Subcutaneous abdominal adipose tissue (tissue), 5 donors: ENCODE data around the gene ARID5B.

Experiments used
- H3K27ac ChIP-seq: one replicate; pipeline ENCODE4 v1.7.0; 2013; ENCODE audit warnings: low read depth, mild to moderate bottlenecking, inconsistent platforms, low read length, moderate library complexity
- H3K27me3 ChIP-seq, 5 donors: one replicate each; pipeline ENCODE4 v1.7.0; 2013; ENCODE audit warnings: low read length in 5 of 5, inconsistent platforms in 1 of 5; ENCODE audit not compliant: control insufficient read depth in 5 of 5, insufficient read depth in 4 of 5
- H3K36me3 ChIP-seq, 5 donors: one replicate each; pipeline ENCODE4 v1.7.0; 2013; ENCODE audit warnings: low read length in 5 of 5; ENCODE audit not compliant: control insufficient read depth in 5 of 5, insufficient read depth in 5 of 5
- H3K4me1 ChIP-seq, 5 donors: one replicate each; pipeline ENCODE4 v1.7.0; 2013; ENCODE audit warnings: low read length in 5 of 5, mild to moderate bottlenecking in 3 of 5, moderate library complexity in 1 of 5; ENCODE audit not compliant: control insufficient read depth in 5 of 5, insufficient read depth in 5 of 5
- H3K4me3 ChIP-seq, 5 donors: one replicate each; pipeline ENCODE4 v1.7.0; 2013; ENCODE audit warnings: low read length in 5 of 5, low read depth in 1 of 5
- H3K9ac ChIP-seq, 5 donors: one replicate each; pipeline ENCODE4 v1.7.0; 2013; ENCODE audit warnings: low read length in 5 of 5, mild to moderate bottlenecking in 4 of 5, moderate library complexity in 3 of 5
- H3K9me3 ChIP-seq, 5 donors: one replicate each; pipeline ENCODE4 v1.7.0; 2013; ENCODE audit warnings: low read length in 5 of 5; ENCODE audit not compliant: control insufficient read depth in 5 of 5
- donor health status: healthy.
- donor health status: healthy.
- donor health status: healthy.
- donor health status: healthy.
- donor health status: healthy.

Gene ARID5B

GRCh38 chr10:61896854-61897661 is 4.4 kb upstream of the ARID5B start:
- no peaks in the 10 kb centered on the region for H3K36me3 ChIP-seq
- H3K4me3 ChIP-seq, result peak overlapping the region; percentile 55 to 85 (median 70)
- no peaks in the 10 kb centered on the region for H3K9me3 ChIP-seq
- H3K27ac ChIP-seq, result peak overlapping the region; percentile 99
- no peaks in the 10 kb centered on the region for H3K27me3 ChIP-seq
- peak overlapping the region; percentile 39 to 74 (median 57) for H3K9ac ChIP-seq
- peaks cover 2 to 36% (median 29%) of the 10 kb centered on the region in 5 donors for H3K4me1 ChIP-seq

GRCh38 chr10:61897671-61898434 is 3.6 kb upstream of the ARID5B start:
- Histone ChIP-seq H3K4me1 (peaks cover 2 to 40% (median 29%) of the 10 kb centered on the region in 5 donors), H3K27ac (peak overlapping the region; percentile 99), H3K27me3 (no peaks in the 10 kb centered on the region), H3K9me3 (no peaks in the 10 kb centered on the region), H3K4me3 (peak overlapping the region; percentile 55 to 85 (median 70)), H3K36me3 (no peaks in the 10 kb centered on the region), H3K9ac (peak overlapping the region; percentile 39 to 74 (median 57))

DNA sequence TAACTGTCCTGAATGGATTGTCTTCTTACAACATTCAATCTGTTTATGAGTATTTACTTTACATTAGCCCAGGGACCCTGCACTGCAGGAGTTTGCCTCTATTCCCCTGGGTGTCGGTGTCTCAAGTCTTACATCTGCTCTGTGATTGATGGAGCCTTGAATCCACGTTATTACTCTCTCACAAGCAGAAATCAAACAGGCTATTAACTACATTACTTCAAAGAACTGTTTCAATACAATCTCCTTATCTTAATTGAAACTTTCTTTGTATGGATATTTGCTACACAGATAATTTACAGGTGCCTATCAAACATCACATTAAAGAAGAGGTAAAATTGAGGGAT is 3.1 kb upstream of the ARID5B start:
- H3K4me1 ChIP-seq, result peaks cover 2 to 40% (median 30%) of the 10 kb centered on the region in 5 donors
- H3K36me3 ChIP-seq, result no peaks in the 10 kb centered on the region
- no peaks in the 10 kb centered on the region for H3K27me3 ChIP-seq
- H3K27ac ChIP-seq, result peak overlapping the region; percentile 99
- H3K9me3 ChIP-seq, result no peaks in the 10 kb centered on the region
- H3K9ac ChIP-seq, result no peak overlapping the region
- H3K4me3 ChIP-seq, result no peak overlapping the region

GRCh38 chr10:61899069-61899531 is 2.4 kb upstream of the ARID5B start:
- H3K27ac ChIP-seq, result peak overlapping the region; percentile 99
- H3K36me3 ChIP-seq, result no peaks in the 10 kb centered on the region
- H3K9ac ChIP-seq, result peak overlapping the region in 1 of 5 donors; percentile 92
- peaks cover 2 to 43% (median 32%) of the 10 kb centered on the region in 5 donors for H3K4me1 ChIP-seq
- no peaks in the 10 kb centered on the region for H3K27me3 ChIP-seq
- no peaks in the 10 kb centered on the region for H3K9me3 ChIP-seq
- peak overlapping the region in 2 of 5 donors; percentile 89 to 96 for H3K4me3 ChIP-seq

GRCh38 chr10:61899663-61899996 is 1.9 kb upstream of the ARID5B start:
- Histone ChIP-seq H3K9me3 (no peaks in the 10 kb centered on the region), H3K36me3 (no peaks in the 10 kb centered on the region), H3K4me3 (peak overlapping the region; percentile 80 to 96 (median 89)), H3K27me3 (no peaks in the 10 kb centered on the region), H3K27ac (peak overlapping the region; percentile 99), H3K9ac (peak overlapping the region in 3 of 5 donors; percentile 28 to 92 (median 64)), H3K4me1 (peaks cover 3 to 48% (median 38%) of the 10 kb centered on the region in 5 donors)

GRCh38 chr10:61899997-61900828 is 1.3 kb upstream of the ARID5B start:
- no peaks in the 10 kb centered on the region for H3K27me3 ChIP-seq
- H3K27ac ChIP-seq, result peak overlapping the region; percentile 99
- no peaks in the 10 kb centered on the region for H3K36me3 ChIP-seq
- H3K9me3 ChIP-seq, result no peaks in the 10 kb centered on the region
- H3K4me1 ChIP-seq, result peaks cover 4 to 54% (median 43%) of the 10 kb centered on the region in 5 donors
- peak overlapping the region; percentile 14 to 92 (median 74) for H3K9ac ChIP-seq
- H3K4me3 ChIP-seq, result peak overlapping the region; percentile 80 to 96 (median 89)

DNA sequence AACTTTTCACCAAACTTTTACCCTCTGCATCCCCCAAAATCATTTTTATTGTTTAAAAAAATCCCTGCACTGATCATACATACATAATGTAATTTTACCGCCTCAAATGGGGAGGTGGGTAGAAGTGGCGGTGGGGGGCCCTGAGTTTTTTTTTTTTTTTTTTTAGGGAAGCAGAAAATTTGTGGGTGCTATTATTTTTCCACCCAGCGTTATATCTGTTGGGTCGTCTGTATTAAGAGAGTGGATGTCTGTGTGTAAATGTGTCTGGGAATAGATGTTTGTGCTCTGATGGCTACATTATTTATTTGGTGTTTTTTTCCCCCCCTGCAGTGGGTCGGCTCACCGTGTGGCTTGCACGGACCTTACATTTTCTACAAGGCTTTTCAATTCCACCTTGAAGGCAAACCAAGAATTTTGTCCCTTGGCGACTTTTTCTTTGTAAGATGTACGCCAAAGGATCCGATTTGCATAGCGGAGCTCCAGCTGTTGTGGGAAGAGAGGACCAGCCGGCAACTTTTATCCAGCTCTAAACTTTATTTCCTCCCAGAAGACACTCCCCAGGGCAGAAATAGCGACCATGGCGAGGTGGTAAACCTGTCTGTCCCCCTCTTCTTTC is 438 bp downstream of the ARID5B start:
- H3K4me3 ChIP-seq, result peak overlapping the region; percentile 80 to 96 (median 89)
- no peaks in the 10 kb centered on the region for H3K27me3 ChIP-seq
- H3K9me3 ChIP-seq, result no peaks in the 10 kb centered on the region
- H3K36me3 ChIP-seq, result no peaks in the 10 kb centered on the region
- peaks cover 2 to 51% (median 41%) of the 10 kb centered on the region in 5 donors for H3K4me1 ChIP-seq
- peak overlapping the region; percentile 17 to 100 (median 85) for H3K9ac ChIP-seq
- H3K27ac ChIP-seq, result peak overlapping the region; percentile 99

- Histone ChIP-seq H3K36me3 (no peaks in the 10 kb centered on the region), H3K27me3 (no peaks in the 10 kb centered on the region), H3K4me1 (peaks cover 2 to 44% (median 34%) of the 10 kb centered on the region in 5 donors), H3K9ac (peak overlapping the region; percentile 75 to 100 (median 85)), H3K27ac (peak overlapping the region; percentile 99), H3K9me3 (no peaks in the 10 kb centered on the region), H3K4me3 (peak overlapping the region; percentile 80 to 96 (median 89))
Measured at GRCh38 chr10:61902445-61903220, 1.1 kb downstream of the ARID5B start.
